PC-9 (cell line): Measurements from ENCODE around the gene JMJD1C. TPM values are rescaled to one million over a fixed set of nuclear protein-coding genes. Genes with fewer than 3 reads are reported as not detected.

Experiments
- BruUV-seq: library from RNA; stranded (reverse); fragments of 400-500 nt; replicated peaks from 2 replicates; lab custom pipeline; 2021; lab: Mats Ljungman, UMichigan
- CTCF ChIA-PET: fragments of 300-600 bp; sonication (Branson Sonifier 250); formaldehyde crosslinking; loops from one replicate; lab custom pipeline; 2022; ENCODE audit warnings: antibody characterized with exemption; lab: Charles Lee
- POLR2A ChIA-PET: fragments of 300-600 bp; sonication (Branson Sonifier 250); formaldehyde crosslinking; loops from one replicate; lab custom pipeline; 2022; ENCODE audit warnings: antibody characterized with exemption; ENCODE audit not compliant: unreplicated experiment; lab: Charles Lee
- DNase-seq, 2 experiments: peaks; one replicate each; pipeline versions ENCODE4 v3.0.0 to v3.0.0-alpha.2; 2015 to 2022; ENCODE audit warnings: mixed read lengths in 1 of 2
- H2AFZ ChIP-seq: fragments of 200-600 bp; sonication (generic); 2 replicates; pipeline ENCODE4 v1.8.1; 2017; ENCODE audit warnings: antibody characterized with exemption
- H3F3A ChIP-seq: fragments of 200-600 bp; sonication (generic); 2 replicates; pipeline ENCODE4 v1.8.1; 2017; ENCODE audit warnings: antibody characterized with exemption, mild to moderate bottlenecking, low read depth; ENCODE audit not compliant: insufficient read depth
- H3K27ac ChIP-seq: fragments of 200-600 bp; sonication (generic); 2 replicates; pipeline ENCODE4 v1.6.1; 2016; ENCODE audit warnings: mixed run types
- H3K27me3 ChIP-seq: fragments of 200-600 bp; sonication (generic); 2 replicates; pipeline ENCODE4 v1.6.1; 2016; ENCODE audit warnings: low read depth, mixed run types; ENCODE audit not compliant: insufficient read depth
- H3K36me3 ChIP-seq: fragments of 200-600 bp; sonication (generic); 2 replicates; pipeline ENCODE4 v1.6.1; 2016; ENCODE audit warnings: low read depth, mixed run types
- H3K4me1 ChIP-seq: fragments of 200-600 bp; sonication (generic); replicated peaks from 2 replicates; pipeline ENCODE4 v1.6.1; 2016; ENCODE audit warnings: mixed run types; ENCODE audit not compliant: insufficient read depth
- H3K4me2 ChIP-seq: fragments of 200-600 bp; sonication (generic); 2 replicates; pipeline ENCODE4 v1.6.1; 2017; ENCODE audit warnings: mixed run types
- H3K4me3 ChIP-seq: fragments of 200-600 bp; sonication (generic); 2 replicates; pipeline ENCODE4 v1.6.1; 2016; ENCODE audit warnings: mixed run types
- H3K79me2 ChIP-seq: fragments of 200-600 bp; sonication (generic); 2 replicates; pipeline ENCODE4 v1.6.1; 2017; ENCODE audit warnings: low read depth, mixed run types
- H3K9me2 ChIP-seq: fragments of 200-600 bp; sonication (generic); 2 replicates; pipeline ENCODE4 v1.8.1; 2017; ENCODE audit warnings: mild to moderate bottlenecking; ENCODE audit not compliant: insufficient read depth
- H3K9me3 ChIP-seq: fragments of 200-600 bp; sonication (generic); 2 replicates; pipeline ENCODE4 v1.8.1; 2016; ENCODE audit warnings: low read depth; ENCODE audit not compliant: insufficient read depth
- H4K20me1 ChIP-seq: fragments of 200-600 bp; sonication (generic); 2 replicates; pipeline ENCODE4 v1.8.1; 2017; ENCODE audit not compliant: insufficient read depth
- EZH2 ChIP-seq: fragments of 200-600 bp; sonication (generic); IDR thresholded peaks from 2 replicates; pipeline ENCODE4 v1.8.0; 2017; ENCODE audit warnings: antibody characterized with exemption, low read depth
- intact Hi-C: fragments of 100-400 bp; cut with micrococcal nuclease; formaldehyde crosslinking; loops from one replicate; pipeline ENCODE4 v1.10.0; 2022; ENCODE audit not compliant: unreplicated experiment
- total RNA-seq: library from RNA; stranded (reverse); gene quantifications from 2 replicates; pipeline ENCODE4 v1.2.3, GENCODE V29; 2021
- TF ChIP-seq, protein P1 (sequence below): fragments of 200-600 bp; sonication (generic); conservative IDR thresholded peaks from 2 replicates; pipeline ENCODE4 v1.6.1; 2017; ENCODE audit warnings: mixed run types, antibody characterized with exemption, mild to moderate bottlenecking, moderate library complexity

The JMJD1C gene
- total RNA-seq, 1 experiment from 2014 or later = 78.7 TPM

DNA sequence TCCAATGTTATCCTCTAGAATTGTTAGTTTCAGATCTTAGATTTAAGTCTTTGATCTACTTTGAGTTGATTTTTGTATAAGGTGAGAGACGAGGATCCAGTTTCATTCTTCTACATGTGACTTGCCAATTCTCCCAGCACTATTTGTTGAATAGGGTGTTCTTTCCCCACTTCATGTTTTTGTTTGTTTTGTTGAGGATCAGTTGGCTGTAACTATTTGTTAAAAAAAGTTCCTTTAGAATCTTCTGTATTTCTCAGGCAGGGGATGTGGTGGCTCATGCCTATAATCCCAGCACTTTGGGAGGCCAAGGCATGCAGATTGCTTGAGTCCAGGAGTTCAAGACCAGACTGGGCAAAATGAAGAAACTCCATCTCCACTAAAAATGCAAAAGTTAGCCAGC is 151.8 kb downstream of the JMJD1C start:
- TF ChIP-seq, protein P1, sequence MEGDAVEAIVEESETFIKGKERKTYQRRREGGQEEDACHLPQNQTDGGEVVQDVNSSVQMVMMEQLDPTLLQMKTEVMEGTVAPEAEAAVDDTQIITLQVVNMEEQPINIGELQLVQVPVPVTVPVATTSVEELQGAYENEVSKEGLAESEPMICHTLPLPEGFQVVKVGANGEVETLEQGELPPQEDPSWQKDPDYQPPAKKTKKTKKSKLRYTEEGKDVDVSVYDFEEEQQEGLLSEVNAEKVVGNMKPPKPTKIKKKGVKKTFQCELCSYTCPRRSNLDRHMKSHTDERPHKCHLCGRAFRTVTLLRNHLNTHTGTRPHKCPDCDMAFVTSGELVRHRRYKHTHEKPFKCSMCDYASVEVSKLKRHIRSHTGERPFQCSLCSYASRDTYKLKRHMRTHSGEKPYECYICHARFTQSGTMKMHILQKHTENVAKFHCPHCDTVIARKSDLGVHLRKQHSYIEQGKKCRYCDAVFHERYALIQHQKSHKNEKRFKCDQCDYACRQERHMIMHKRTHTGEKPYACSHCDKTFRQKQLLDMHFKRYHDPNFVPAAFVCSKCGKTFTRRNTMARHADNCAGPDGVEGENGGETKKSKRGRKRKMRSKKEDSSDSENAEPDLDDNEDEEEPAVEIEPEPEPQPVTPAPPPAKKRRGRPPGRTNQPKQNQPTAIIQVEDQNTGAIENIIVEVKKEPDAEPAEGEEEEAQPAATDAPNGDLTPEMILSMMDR = no peak
- TF ChIP-seq EZH2 = no peak
- no peaks in the 10 kb centered on the region; the same call in 1 of the 2 replicates for H3K9me2 ChIP-seq
- H3K79me2 ChIP-seq = 0 out of 2 replicates have a peak, but pooled peaks cover 13% of the 10 kb centered on the region
- H3K27me3 ChIP-seq = no peaks in the 10 kb centered on the region
- no peak overlapping the region for H3K4me2 ChIP-seq
- ChIA-PET POLR2A (no interaction called here), CTCF (no interaction called here)
- H3K9me3 ChIP-seq = no peaks in the 10 kb centered on the region
- H3F3A ChIP-seq = no peaks in the 10 kb centered on the region; the same call in none of the 2 replicates
- no peaks in the 10 kb centered on the region for H3K36me3 ChIP-seq
- intact Hi-C loops = no loop called here
- no peak overlapping the region for H2AFZ ChIP-seq
- H3K27ac ChIP-seq = no peak overlapping the region
- H3K4me3 ChIP-seq = no peak overlapping the region
- H3K4me1 ChIP-seq = no peaks in the 10 kb centered on the region
- BruUV-seq = no TSS peak
- peaks cover 9% of the 10 kb centered on the region; the same call in 1 of the 2 replicates for H4K20me1 ChIP-seq
- no peak for DNase-seq

DNA sequence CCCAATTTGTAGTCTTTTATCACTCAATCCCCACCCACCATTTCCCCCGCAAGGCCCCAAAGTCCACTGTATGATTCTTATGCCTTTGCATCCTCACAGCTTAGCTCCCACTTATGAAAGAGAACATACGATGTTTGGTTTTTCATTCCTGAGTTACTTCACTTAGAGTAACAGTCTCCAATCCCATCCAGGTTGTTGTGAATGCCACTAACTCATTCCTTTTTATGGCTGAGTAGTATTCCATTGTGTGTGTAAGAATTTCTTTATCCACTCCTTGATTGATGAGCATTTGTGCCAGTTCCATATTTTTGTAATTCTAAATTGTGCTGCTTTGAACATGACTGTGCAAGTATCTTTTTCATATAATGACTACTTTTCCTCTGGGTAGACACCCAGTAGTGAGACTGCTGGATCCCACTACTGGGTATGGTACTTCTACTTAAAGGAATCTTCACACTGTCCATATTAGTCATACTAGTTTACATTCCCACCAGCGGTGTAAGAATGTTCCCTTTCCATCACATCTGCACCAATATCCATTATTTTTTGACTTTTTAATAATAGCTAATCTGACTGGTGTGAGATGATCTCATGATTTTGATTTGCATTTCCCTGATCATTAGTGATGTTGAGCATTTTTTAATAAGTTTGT is 152.6 kb downstream of the JMJD1C start:
- Histone ChIP-seq H3K9me3 (no peaks in the 10 kb centered on the region), H3K9me2 (no peaks in the 10 kb centered on the region; the same call in 1 of the 2 replicates), H3F3A (no peaks in the 10 kb centered on the region; the same call in none of the 2 replicates), H3K4me3 (no peak overlapping the region), H3K36me3 (no peaks in the 10 kb centered on the region), H4K20me1 (peaks cover 10% of the 10 kb centered on the region), H3K27ac (no peak overlapping the region), H2AFZ (no peak overlapping the region), H3K4me2 (no peak overlapping the region), H3K4me1 (no peaks in the 10 kb centered on the region), H3K27me3 (no peaks in the 10 kb centered on the region), H3K79me2 (peaks cover 16% of the 10 kb centered on the region; the same call in 1 of the 2 replicates)
- BruUV-seq = no TSS peak
- no peak for TF ChIP-seq EZH2
- TF ChIP-seq, protein P1 = no peak
- ChIA-PET CTCF (no interaction called here), POLR2A (no interaction called here)
- no peak for DNase-seq
- intact Hi-C loops = no loop called here

DNA sequence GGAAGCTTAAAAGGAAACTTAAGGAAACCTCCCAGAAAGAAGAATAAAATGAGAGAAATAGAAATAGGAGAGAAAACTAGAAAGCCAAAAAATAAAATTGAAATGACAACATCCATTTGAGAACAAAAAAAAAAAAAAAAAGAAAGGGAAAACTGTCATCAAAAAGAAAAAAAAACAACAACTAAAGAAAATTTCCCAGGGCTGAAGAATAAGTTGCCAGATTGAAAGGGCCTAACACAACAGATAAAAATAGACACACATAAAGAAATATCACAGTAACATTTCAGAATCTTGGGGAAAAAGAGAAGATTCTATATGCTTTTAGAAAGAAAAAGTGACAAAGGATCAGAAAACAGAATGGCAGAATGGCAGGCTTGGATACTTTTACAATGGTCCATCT is 157.1 kb downstream of the JMJD1C start:
- no peak overlapping the region for H3K27ac ChIP-seq
- no peak for DNase-seq
- H2AFZ ChIP-seq = no peak overlapping the region
- H3K79me2 ChIP-seq = peaks cover 13% of the 10 kb centered on the region; the same call in 1 of the 2 replicates
- intact Hi-C loops = no loop called here
- H3K4me2 ChIP-seq = no peak overlapping the region
- CTCF ChIA-PET = no interaction called here
- no peaks in the 10 kb centered on the region for H3K27me3 ChIP-seq
- no peaks in the 10 kb centered on the region for H3K9me3 ChIP-seq
- no peak overlapping the region for H3K4me3 ChIP-seq
- no peaks in the 10 kb centered on the region for H3K9me2 ChIP-seq
- no peaks in the 10 kb centered on the region for H3K36me3 ChIP-seq
- H4K20me1 ChIP-seq = peaks cover 12% of the 10 kb centered on the region; the same call in 1 of the 2 replicates
- BruUV-seq = no TSS peak
- POLR2A ChIA-PET = no interaction called here
- TF ChIP-seq, protein P1 = no peak
- no peak for TF ChIP-seq EZH2
- no peaks in the 10 kb centered on the region for H3K4me1 ChIP-seq
- H3F3A ChIP-seq = no peaks in the 10 kb centered on the region; the same call in none of the 2 replicates
